Bronchial epithelial cell (primary cell): ENCODE measurements around the gene CALML6. TPM values are rescaled to one million over a fixed set of nuclear protein-coding genes. Genes with fewer than 3 reads are reported as not detected.
"Not testable (repeated sequence)": the region's sequence is repeated elsewhere in the genome, so short reads cannot be mapped to it uniquely, and the experiment has no call there.

Experiments
- DNase-seq: peaks from one replicate; pipeline ENCODE4 v3.0.0-alpha.2; 2010; ENCODE audit warnings: low read depth
- FAIRE-seq: peaks from 2 replicates; lab custom pipeline; 2011; peaks lifted over from hg19 to GRCh38; lab: Jason Lieb, UNC
- H3K27me3 ChIP-seq: 2 replicates; pipeline ENCODE4 v1.5.1; 2011; ENCODE audit warnings: low read length; ENCODE audit not compliant: control insufficient read depth, insufficient read depth
- H3K36me3 ChIP-seq: 2 replicates; pipeline ENCODE4 v1.5.1; 2011; ENCODE audit warnings: low read length; ENCODE audit not compliant: control insufficient read depth, insufficient read depth
- H3K4me3 ChIP-seq: 2 replicates; pipeline ENCODE4 v1.5.1; 2011; ENCODE audit warnings: mild to moderate bottlenecking, low read depth, low read length, control low read depth
- total RNA-seq: library from RNA; depleted of rRNA; stranded (reverse); fragments of >200 nt; gene quantifications from 2 replicates; pipeline ENCODE4 v1.2.1, GENCODE V29; 2014
- TF ChIP-seq, protein P1 (sequence below): IDR thresholded peaks from 2 replicates; pipeline ENCODE4 v1.5.1; 2011; ENCODE audit warnings: mild to moderate bottlenecking, moderate library complexity, low read length, control low read depth, inconsistent platforms; ENCODE audit not compliant: insufficient read depth, severe bottlenecking

The CALML6 gene
- total RNA-seq, 1 donor from 2014 or later = under 0.01 TPM

DNA sequence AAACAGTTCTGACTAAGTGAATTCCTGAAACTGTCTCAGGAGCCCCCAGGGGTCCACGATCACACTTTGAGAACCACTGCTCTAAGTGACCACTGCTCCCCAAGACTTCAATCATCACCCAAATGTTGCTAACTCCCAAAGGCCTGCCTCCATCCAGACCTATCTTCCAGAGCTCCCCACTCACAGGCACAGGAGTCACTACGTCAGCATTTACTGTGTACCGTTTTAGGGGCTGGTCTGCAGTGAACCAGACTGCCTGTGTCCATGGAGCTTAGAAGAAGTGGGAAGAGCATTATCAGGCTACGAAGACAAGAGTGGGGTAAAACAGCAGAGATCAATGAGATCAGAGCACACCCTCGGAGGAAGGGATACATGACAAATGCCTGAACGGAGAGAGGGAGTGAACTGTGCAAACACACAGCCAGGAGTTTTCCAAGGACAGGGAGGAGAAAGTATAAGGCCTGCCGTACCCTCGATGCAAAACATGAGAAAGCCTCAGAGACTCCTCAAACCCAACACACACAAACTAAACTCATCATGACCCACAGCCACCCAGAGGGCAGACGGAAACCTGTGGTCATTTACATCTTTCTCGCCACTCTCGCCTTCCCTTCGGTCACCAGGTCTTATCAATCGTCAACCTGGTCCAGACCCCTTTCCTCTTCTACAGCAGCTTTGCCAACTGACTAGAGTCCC lies 34.3 kb upstream of the CALML6 start:
- FAIRE-seq = no peak
- H3K4me3 ChIP-seq = no peak overlapping the region
- TF ChIP-seq, protein P1, sequence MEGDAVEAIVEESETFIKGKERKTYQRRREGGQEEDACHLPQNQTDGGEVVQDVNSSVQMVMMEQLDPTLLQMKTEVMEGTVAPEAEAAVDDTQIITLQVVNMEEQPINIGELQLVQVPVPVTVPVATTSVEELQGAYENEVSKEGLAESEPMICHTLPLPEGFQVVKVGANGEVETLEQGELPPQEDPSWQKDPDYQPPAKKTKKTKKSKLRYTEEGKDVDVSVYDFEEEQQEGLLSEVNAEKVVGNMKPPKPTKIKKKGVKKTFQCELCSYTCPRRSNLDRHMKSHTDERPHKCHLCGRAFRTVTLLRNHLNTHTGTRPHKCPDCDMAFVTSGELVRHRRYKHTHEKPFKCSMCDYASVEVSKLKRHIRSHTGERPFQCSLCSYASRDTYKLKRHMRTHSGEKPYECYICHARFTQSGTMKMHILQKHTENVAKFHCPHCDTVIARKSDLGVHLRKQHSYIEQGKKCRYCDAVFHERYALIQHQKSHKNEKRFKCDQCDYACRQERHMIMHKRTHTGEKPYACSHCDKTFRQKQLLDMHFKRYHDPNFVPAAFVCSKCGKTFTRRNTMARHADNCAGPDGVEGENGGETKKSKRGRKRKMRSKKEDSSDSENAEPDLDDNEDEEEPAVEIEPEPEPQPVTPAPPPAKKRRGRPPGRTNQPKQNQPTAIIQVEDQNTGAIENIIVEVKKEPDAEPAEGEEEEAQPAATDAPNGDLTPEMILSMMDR = no peak
- DNase-seq = no peak
- no peaks in the 10 kb centered on the region for H3K27me3 ChIP-seq
- peaks cover 8% of the 10 kb centered on the region for H3K36me3 ChIP-seq

GRCh38 chr1:1881727-1882126 lies 33.3 kb upstream of the CALML6 start:
- DNase-seq (no peak), FAIRE-seq (no peak)
- TF ChIP-seq, protein P1 = no peak
- Histone ChIP-seq H3K36me3 (peaks cover 4% of the 10 kb centered on the region), H3K4me3 (no peak overlapping the region), H3K27me3 (no peaks in the 10 kb centered on the region)

DNA sequence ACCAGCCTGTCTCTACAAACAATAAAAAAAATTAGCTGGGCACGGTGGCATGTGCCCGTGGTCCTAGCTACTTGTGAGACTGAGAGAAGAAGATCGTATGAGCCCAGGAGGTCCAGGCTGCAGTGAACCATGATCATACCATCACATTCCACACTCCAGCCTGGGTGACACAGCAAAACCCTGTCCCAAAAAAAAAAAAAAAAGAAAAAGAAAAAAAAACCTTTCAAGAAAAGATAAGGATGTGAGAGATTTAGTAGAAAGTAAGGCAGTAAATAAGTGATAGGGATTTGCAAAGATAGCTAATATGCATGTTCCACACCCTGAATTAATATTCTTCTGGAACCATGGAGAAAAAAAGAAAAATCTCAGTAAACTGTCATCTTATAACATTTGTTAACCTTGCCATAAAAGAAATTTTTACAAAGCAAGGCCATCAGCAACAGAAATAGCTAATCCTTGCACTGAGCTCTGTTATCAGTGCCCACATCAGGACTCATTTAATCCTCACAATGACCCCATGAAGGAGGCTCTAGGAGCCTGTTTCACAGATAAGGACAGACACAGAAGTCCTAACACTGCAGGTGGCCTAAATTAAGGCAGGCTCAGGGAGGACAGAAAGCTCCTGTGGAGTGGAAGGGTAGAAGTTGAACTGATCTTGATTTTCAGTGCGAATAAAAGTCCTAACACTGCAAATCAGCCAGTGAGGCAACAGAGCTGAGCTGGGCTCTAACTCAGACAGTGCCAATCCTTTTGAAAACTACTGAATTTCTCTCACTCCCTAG lies 31.8 kb upstream of the CALML6 start:
- peaks cover 5% of the 10 kb centered on the region for H3K36me3 ChIP-seq
- TF ChIP-seq, protein P1 = no peak
- H3K27me3 ChIP-seq = no peaks in the 10 kb centered on the region
- DNase-seq (no peak), FAIRE-seq (no peak)
- no peak overlapping the region for H3K4me3 ChIP-seq

DNA sequence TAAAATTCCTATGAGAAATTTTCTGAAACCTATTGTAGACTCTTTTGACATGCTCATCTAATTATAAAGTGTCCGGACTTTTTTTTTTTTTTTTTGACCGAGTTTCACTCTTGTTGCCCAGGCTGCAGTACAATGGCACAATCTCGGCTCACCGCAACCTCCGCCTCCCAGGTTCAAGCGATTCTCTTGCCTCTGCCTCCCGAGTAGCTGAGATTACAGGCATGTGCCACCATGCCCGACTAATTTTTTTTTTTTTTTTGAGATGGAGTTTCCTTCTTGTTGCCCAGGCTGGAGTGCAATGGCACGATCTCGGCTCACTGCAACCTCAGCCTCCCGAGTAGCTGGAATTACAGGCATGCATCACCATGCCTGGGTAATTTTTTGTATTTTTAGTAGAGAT lies 31.2 kb upstream of the CALML6 start:
- not testable (repeated sequence) for H3K27me3 ChIP-seq, H3K4me3 ChIP-seq, H3K36me3 ChIP-seq, DNase-seq, FAIRE-seq

- TF ChIP-seq, protein P1 = no peak
- no peak for DNase-seq
- Histone ChIP-seq H3K4me3 (peak overlapping the region; percentile 86), H3K27me3 (no peaks in the 10 kb centered on the region), H3K36me3 (peaks cover 2% of the 10 kb centered on the region)
- FAIRE-seq = no peak
Measured at GRCh38 chr1:1889090-1889750, 25.8 kb upstream of the CALML6 start.

DNA sequence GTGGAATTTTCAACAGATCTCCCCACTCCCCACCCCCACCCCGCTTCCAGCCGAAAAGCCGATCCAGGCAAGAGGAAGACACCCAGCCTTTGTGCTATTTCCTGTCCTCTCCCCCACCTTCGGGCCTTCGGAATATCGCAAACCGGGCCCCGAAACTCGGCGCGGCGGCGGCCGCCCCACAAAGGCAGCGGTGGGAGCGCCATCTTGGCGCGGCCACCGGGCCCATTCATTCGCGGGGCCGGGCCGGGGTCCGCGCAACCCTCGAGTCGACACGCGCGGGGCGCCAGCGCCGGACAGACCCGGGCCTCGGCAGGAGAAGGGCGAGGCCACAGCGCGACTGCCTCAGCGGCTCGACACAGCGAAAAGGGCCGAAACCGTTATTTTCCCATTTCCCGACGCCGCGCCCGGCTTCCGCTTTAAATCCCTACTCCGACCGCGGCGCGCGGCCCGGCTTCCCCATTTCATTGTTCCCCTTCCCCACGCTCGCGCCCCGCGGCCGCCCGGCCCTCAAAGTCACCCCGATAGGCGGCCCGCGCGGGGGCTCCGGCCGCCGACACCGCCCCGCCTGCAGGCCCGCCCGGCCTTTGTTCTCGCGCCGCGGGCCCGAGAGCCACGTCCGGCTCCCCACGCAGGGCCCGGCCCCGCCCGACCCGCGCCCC lies 25.1 kb upstream of the CALML6 start:
- Histone ChIP-seq H3K27me3 (no peaks in the 10 kb centered on the region), H3K36me3 (peaks cover 2% of the 10 kb centered on the region), H3K4me3 (peak overlapping the region; percentile 86)
- TF ChIP-seq, protein P1 = no peak
- DNase-seq (peak; percentile 23), FAIRE-seq (no peak)
